Testis (tissue), 2 donors: ENCODE results near the gene PLOD1.
"Not testable (repeated sequence)": the region's sequence is repeated elsewhere in the genome, so short reads cannot be mapped to it uniquely, and the experiment has no call there.

Experiments
- CTCF ChIP-seq, 3 experiments: fragments of 450-650 bp in 2 of 3; fragments of 200-600 bp in 1 of 3; sonication (generic) in 1 of 3; IDR thresholded peaks; one replicate each; pipeline ENCODE4 v1.5.1; 2016 to 2019; ENCODE audit warnings: antibody characterized with exemption in 3 of 3, mild to moderate bottlenecking in 2 of 3, moderate library complexity in 1 of 3
- POLR2A ChIP-seq: fragments of 450-650 bp; IDR thresholded peaks from one replicate; pipeline ENCODE4 v1.6.1; 2017; ENCODE audit warnings: antibody characterized with exemption, mild to moderate bottlenecking, moderate library complexity

DNA sequence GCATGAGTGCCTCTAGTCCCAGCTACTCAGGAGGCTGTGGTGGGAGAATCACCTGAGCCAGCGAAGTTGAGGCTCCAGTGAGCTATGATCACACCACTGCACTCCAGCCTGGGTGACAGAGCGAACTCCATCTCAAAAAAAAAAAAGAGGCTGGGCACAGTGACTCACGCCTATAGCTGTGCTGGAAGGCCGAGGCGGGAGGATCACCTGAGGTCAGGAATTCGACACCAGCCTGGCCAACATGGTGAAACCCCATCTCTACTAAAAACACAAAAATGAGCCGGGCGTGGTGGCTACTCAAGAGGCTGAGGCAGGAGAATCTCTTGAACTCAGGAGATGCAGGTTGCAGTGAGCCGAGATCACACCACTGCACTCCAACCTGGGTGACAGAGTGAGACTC lies 33.1 kb upstream of the PLOD1 start:
- TF ChIP-seq CTCF (IDR thresholded peaks at IDR 0.05); POLR2A: not testable (repeated sequence)
